Smooth muscle cell of the brain vasculature (primary cell): Measurements from ENCODE around the gene SSH2.
"Not testable (repeated sequence)": the region's sequence is repeated elsewhere in the genome, so short reads cannot be mapped to it uniquely, and the experiment has no call there.

ENCODE experiments used
- DNase-seq: peaks from one replicate; pipeline ENCODE4 v3.0.0-alpha.2; 2012; ENCODE audit warnings: low read depth, low spot score

The SSH2 gene

GRCh38 chr17:29787995-29788394 is 142.0 kb downstream of the SSH2 start:
- DNase-seq = no peak

- DNase-seq = no peak
Measured at GRCh38 chr17:29782917-29783316, 147.1 kb downstream of the SSH2 start.

GRCh38 chr17:29779812-29780190 is 150.2 kb downstream of the SSH2 start:
- not testable (repeated sequence) for DNase-seq

GRCh38 chr17:29778956-29779811 is 150.8 kb downstream of the SSH2 start:
- no peak for DNase-seq

GRCh38 chr17:29777663-29778062 is 152.4 kb downstream of the SSH2 start:
- DNase-seq = no peak

- DNase-seq = no peak
Measured at GRCh38 chr17:29776026-29776425, 154.0 kb downstream of the SSH2 start.

- DNase-seq = no peak
Measured at GRCh38 chr17:29772981-29773380, 157.0 kb downstream of the SSH2 start.

- DNase-seq = no peak
Measured at GRCh38 chr17:29771546-29771945, 158.5 kb downstream of the SSH2 start.

GRCh38 chr17:29769225-29769624 is 160.8 kb downstream of the SSH2 start:
- no peak for DNase-seq

GRCh38 chr17:29766796-29767327 is 163.2 kb downstream of the SSH2 start:
- no peak for DNase-seq

- DNase-seq = no peak
Measured at GRCh38 chr17:29764748-29765147, 165.3 kb downstream of the SSH2 start.

GRCh38 chr17:29764217-29764616 is 165.8 kb downstream of the SSH2 start:
- no peak for DNase-seq

- no peak for DNase-seq
Measured at GRCh38 chr17:29763273-29763672, 166.8 kb downstream of the SSH2 start.

GRCh38 chr17:29761040-29761761 is 168.8 kb downstream of the SSH2 start:
- peak; percentile 47 for DNase-seq

GRCh38 chr17:29760279-29761039 is 169.6 kb downstream of the SSH2 start:
- no peak for DNase-seq

GRCh38 chr17:29758255-29758654 is 171.8 kb downstream of the SSH2 start:
- no peak for DNase-seq

GRCh38 chr17:29757788-29758187 is 172.2 kb downstream of the SSH2 start:
- no peak for DNase-seq

- no peak for DNase-seq
Measured at GRCh38 chr17:29753845-29754439, 176.1 kb downstream of the SSH2 start.

- DNase-seq = no peak
Measured at GRCh38 chr17:29749045-29749825, 180.8 kb downstream of the SSH2 start.

GRCh38 chr17:29748400-29748799 is 181.6 kb downstream of the SSH2 start:
- no peak for DNase-seq

GRCh38 chr17:29747660-29748059 is 182.4 kb downstream of the SSH2 start:
- no peak for DNase-seq
